GM15510 (cell line): Measurements from ENCODE around the gene CCDC106.

Source experiments
- POLR2A ChIP-seq: IDR thresholded peaks from 3 replicates; pipeline ENCODE4 v1.6.1; 2011; ENCODE audit warnings: borderline replicate concordance; ENCODE audit not compliant: insufficient read length; ENCODE audit errors: extremely low read depth

The CCDC106 gene

DNA sequence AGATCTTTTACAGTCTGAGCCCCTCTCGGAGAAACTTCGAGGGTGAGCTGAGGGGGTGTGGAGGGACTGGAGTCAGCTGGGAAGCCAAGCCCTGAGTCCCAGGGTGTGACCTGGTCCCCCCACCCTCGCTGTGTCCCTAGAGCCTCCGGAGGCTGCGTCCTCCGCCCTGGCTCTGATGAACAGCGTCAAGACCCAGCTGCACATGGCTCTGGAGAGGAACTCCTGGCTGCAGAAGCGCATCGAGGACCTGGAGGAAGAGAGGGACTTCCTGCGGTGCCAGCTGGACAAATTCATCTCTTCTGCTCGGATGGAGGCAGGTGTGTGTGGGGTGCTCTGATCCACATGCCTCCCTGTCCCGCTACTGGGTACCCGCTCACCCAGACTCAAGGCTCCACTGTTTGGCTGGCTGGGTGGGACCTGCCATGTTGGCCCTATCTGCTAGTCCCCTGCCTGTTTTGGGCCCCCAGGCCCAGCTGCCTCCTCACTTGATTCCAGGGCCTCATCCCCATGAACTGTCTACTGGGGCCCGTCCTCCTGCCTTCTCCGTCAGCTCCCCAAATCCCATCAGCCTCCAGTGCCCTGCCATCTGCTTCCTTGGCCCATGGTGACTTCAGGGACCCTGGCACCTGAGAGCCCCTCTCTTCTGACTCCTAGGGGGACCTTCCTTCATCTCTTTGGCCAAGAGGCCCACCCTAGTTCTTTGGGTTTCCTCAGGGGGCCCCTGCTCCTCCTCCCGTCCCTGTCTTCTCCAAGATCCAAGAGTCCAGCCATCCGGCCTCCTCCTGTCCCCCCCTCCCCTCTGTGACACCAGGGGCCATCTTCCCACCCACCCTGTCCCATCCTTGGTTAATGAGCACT, 1.5 kb downstream of the CCDC106 start:
- no peak for TF ChIP-seq POLR2A

GRCh38 chr19:55650126-55650557, 2.1 kb downstream of the CCDC106 start:
- no peak for TF ChIP-seq POLR2A

DNA sequence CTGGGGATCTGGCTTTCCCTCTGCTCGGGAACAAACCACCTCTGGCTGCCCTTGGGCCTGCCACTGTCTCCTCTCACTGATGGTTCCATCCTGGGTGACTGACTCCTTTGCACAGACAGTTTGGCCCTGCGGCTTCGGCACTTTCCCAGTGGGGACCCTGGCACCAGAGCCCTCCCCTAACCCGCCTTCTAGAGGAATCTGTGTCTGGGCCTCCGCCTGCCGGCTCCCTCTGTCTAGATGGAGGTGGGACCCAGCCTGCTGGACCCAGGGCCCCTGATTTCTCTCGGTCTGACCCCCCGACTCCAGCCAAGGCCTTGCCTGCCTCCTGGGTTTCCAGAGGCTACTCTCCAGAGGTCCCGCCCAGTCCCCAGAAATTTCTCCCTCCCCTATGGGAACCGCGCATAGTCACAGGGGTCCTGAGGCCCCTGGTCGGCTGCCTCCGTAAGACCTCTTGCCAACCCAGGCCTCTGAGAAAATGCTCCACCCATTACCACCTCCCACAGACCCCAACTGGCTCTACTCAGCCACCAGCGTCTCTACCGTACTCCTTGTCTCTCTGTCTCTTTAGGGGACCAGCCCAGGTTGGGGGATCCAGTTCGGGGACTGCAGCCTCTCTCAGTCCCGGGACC, 2.7 kb downstream of the CCDC106 start:
- no peak for TF ChIP-seq POLR2A

DNA sequence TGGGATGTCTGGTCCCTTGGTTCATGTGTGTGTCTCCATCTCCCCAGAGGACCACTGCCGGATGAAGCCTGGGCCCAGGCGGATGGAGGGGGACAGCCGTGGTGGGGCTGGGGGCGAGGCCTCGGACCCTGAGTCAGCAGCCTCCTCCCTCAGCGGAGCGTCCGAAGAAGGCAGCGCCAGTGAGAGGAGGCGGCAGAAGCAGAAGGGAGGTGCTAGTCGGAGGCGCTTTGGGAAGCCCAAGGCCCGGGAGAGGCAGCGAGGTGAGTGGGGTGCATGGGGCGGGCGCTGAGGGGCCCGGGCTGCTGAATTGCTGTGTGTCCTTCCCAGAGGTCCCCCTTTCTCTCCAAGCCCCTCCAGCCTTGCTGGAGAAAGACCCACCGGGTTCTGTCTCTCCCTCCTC, 3.2 kb downstream of the CCDC106 start:
- no peak for TF ChIP-seq POLR2A

GRCh38 chr19:55652311-55653128, 4.5 kb downstream of the CCDC106 start:
- TF ChIP-seq POLR2A: no peak

GRCh38 chr19:55653651-55654322, 5.8 kb downstream of the CCDC106 start:
- peak; percentile 84 for TF ChIP-seq POLR2A

DNA sequence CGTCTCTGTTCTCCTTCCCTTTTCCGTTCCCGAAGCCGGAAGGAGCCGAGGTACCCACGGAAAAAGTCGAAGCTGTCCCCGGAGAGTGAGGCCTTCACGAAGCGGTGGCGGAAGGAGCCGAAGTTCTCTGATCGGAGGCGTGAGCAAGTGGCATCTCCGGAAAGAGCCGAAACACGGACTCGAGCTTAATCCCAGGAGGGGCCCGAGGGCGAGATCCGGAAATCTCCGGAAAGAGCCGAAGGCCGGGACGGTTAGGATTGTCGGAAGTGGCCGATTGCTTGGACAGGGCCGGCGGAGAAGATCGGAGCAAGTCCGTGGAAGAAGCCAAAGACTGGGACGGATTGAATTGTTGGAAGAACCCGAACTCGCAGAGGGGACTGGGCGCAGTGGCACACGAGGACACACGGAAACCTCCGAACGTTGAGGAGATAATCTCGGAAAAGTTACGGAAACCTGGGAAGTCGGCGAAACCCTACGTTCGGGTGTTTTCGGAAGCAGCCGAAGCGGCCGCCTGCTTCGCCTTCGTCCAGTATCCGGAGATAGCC, 6.4 kb downstream of the CCDC106 start:
- TF ChIP-seq POLR2A: no peak

DNA sequence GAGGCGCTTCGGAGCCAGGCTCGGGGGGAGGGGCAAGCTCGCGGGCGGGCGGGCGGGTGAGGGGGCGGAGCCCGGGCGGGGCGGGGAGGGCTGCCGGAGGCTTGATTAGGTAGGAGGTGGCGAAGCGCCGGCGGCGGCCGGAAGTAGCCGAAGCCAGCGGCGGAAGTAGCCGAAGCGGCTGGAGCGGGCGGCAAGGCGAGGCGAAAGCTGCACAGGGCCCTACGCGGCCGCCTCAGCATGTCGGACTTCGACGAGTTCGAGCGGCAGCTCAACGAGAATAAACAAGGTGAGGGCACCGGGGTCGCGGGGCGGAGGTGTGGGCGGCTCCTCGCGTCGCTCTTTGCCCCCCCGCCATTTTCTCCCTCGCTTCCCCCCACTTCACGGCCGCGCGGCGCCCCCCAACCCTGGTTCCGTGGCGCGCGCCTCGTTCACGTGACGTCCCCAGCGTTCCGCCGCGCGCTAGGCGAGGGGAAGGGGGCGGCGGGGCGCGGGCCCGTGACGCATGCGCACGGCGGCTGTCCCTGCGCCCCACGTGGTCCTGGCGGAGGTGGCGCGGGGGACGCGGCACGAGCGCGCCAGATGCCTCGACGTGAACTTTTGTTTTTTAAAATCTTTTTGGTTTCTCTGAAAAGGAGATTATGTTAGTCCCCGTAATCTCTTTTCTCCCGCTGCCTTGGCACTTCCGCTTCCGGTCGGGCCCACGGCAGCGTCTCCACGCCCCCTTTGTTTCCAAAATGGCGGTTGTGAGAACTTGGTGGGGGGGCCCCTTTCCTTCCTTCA, 7.0 kb downstream of the CCDC106 start, which contains the start of gene U2AF2:
U2AF2 (plus strand) TSS at position 168 of the 780 bp plus-strand sequence; CDS start at position 238, 70 bp downstream.
- TF ChIP-seq POLR2A: peak; percentile 83

DNA sequence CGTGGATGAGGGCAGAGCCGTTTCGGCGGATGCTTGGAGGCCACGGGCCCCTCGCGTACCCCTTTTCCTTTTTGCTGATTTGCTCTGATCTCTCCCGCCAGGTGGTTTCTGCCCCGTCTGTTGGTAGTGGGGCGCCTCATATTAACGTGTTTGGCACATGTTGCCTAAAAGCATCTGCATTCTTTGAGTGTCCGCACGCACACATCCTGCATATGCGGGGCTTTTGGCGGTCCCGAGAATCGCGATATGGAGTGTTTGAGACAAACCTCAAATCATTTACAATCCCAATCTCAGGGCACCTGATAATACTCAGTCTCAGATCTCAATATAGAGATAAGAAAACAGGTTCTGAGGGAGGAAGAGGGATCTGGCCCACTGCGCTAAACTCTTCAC, 7.6 kb downstream of the CCDC106 start:
- TF ChIP-seq POLR2A: no peak

DNA sequence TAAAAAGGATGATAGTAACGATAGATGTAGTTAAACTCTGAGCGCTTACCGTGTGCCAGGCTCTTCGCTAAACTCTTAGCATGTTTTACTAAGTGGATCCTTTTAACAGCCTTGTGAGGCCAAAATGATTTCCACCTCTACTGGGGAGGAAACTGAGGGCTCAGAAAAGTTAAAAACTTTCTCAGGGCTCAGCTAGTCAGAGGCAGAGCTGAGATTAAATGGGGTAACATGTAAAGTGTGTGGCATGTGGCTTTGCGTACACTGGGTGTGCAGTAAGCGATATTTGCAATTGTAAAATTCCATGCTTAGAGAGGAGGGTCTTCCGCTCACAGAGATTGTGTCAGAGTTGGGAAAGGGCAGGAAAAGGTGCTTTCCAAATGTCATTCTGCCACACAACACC, 8.5 kb downstream of the CCDC106 start:
- TF ChIP-seq POLR2A: no peak

- no peak for TF ChIP-seq POLR2A
Observed at GRCh38 chr19:55656988-55657747, 9.2 kb downstream of the CCDC106 start.

DNA sequence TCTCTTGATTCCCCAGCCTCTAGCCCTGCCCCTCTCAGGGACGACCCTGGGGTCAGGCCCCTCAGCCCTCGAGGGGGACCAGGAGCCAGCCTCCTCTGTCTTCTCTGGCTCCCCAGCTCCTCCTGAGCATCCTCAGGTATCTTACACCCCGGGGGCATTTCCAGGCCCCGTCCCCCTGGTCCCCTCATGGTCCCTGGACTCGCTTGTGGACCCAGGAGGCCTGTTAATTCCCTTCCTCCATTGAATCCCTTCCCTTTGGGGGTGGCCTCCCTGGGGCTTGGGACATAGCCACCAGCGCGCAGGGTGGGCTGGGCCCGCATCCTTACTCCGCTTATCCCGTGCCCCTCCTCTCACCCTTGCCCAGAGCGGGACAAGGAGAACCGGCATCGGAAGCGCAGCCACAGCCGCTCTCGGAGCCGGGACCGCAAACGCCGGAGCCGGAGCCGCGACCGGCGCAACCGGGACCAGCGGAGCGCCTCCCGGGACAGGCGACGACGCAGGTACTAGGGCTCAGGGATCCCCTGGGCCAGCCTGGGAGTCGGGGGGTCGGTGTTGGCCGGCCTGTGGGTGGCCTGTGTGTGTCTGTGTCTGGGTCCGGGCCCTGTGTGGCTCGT, 10.9 kb downstream of the CCDC106 start:
- no peak for TF ChIP-seq POLR2A
